Mesenchymal stem cell (in vitro differentiated cells and primary cell): ENCODE results near the gene TIPIN. TPM values are rescaled to one million over a fixed set of nuclear protein-coding genes. Genes with fewer than 3 reads are reported as not detected.

Experiments used
- DNase-seq: peaks from one replicate; pipeline ENCODE4 v3.0.0-alpha.2; 2013
- H2AFZ ChIP-seq: one replicate; pipeline ENCODE4 v1.6.1; 2013; ENCODE audit warnings: low read depth, mild to moderate bottlenecking, control low read depth, inconsistent platforms, low read length, moderate library complexity
- H2AK5ac ChIP-seq: 2 replicates; pipeline ENCODE4 v1.6.1; 2013; ENCODE audit warnings: low read length, moderate library complexity, mild to moderate bottlenecking, inconsistent platforms; ENCODE audit not compliant: severe bottlenecking
- H2BK120ac ChIP-seq: one replicate; pipeline ENCODE4 v1.6.1; 2013; ENCODE audit warnings: low read depth, mild to moderate bottlenecking, inconsistent platforms, low read length, moderate library complexity
- H2BK12ac ChIP-seq, 2 experiments: one replicate each; pipeline ENCODE4 v1.6.1; 2013; ENCODE audit warnings: inconsistent platforms in 2 of 2, low read length in 2 of 2, mild to moderate bottlenecking in 2 of 2, moderate library complexity in 2 of 2, control low read depth in 1 of 2
- H2BK15ac ChIP-seq: one replicate; pipeline ENCODE4 v1.6.1; 2013; ENCODE audit warnings: mild to moderate bottlenecking, low read depth, inconsistent platforms; ENCODE audit not compliant: poor library complexity, severe bottlenecking
- H2BK5ac ChIP-seq: 2 replicates; pipeline ENCODE4 v1.6.1; 2013; ENCODE audit warnings: low read depth, mild to moderate bottlenecking, low read length, control low read depth, inconsistent platforms; ENCODE audit not compliant: poor library complexity, severe bottlenecking
- H3K14ac ChIP-seq, 2 experiments: one replicate each; pipeline ENCODE4 v1.6.1; 2013; ENCODE audit warnings: inconsistent platforms in 2 of 2, low read length in 2 of 2, control low read depth in 1 of 2, mild to moderate bottlenecking in 1 of 2, moderate library complexity in 1 of 2
- H3K18ac ChIP-seq, 2 experiments: one replicate each; pipeline ENCODE4 v1.6.1; 2013; ENCODE audit warnings: inconsistent platforms in 2 of 2, low read length in 2 of 2, control low read depth in 1 of 2, low read depth in 1 of 2, mild to moderate bottlenecking in 1 of 2
- H3K23ac ChIP-seq, 2 experiments: one replicate each; pipeline ENCODE4 v1.6.1; 2013; ENCODE audit warnings: inconsistent platforms in 2 of 2, low read length in 2 of 2, mild to moderate bottlenecking in 2 of 2, moderate library complexity in 2 of 2, control low read depth in 1 of 2
- H3K27ac ChIP-seq: 2 replicates; pipeline ENCODE4 v1.5.1; 2013; ENCODE audit warnings: mild to moderate bottlenecking, moderate library complexity, low read length, control low read depth, inconsistent platforms; ENCODE audit not compliant: poor library complexity, severe bottlenecking
- H3K27me3 ChIP-seq, 2 experiments: 2 replicates each; pipeline versions ENCODE4 v1.6.1 to v1.7.0; 2013; ENCODE audit warnings: low read length in 2 of 2, mild to moderate bottlenecking in 2 of 2, moderate library complexity in 2 of 2, control low read depth in 1 of 2, inconsistent platforms in 1 of 2; ENCODE audit not compliant: control insufficient read depth in 1 of 2, insufficient read depth in 1 of 2
- H3K36me3 ChIP-seq, 2 experiments: 2 replicates each; pipeline versions ENCODE4 v1.6.1 to v1.7.0; 2013; ENCODE audit warnings: low read length in 2 of 2, control low read depth in 1 of 2, inconsistent platforms in 1 of 2, low read depth in 1 of 2, mild to moderate bottlenecking in 1 of 2; ENCODE audit not compliant: insufficient read depth in 2 of 2, control insufficient read depth in 1 of 2
- H3K4ac ChIP-seq, 2 experiments: one replicate each; pipeline ENCODE4 v1.6.1; 2013; ENCODE audit warnings: inconsistent platforms in 2 of 2, low read length in 2 of 2, mild to moderate bottlenecking in 2 of 2, moderate library complexity in 2 of 2, control low read depth in 1 of 2, low read depth in 1 of 2
- H3K4me1 ChIP-seq: 2 replicates; pipeline ENCODE4 v1.6.1; 2013; ENCODE audit warnings: low read depth, low read length, control low read depth; ENCODE audit not compliant: control insufficient read depth, insufficient read depth
- H3K4me2 ChIP-seq: 2 replicates; pipeline ENCODE4 v1.6.1; 2013; ENCODE audit warnings: low read length, mild to moderate bottlenecking, inconsistent platforms; ENCODE audit not compliant: poor library complexity, severe bottlenecking
- H3K4me3 ChIP-seq, 2 experiments: 2 replicates each; pipeline versions ENCODE4 v1.5.1 to v1.7.0; 2013; ENCODE audit warnings: low read length in 2 of 2, mild to moderate bottlenecking in 2 of 2, control low read depth in 1 of 2, low read depth in 1 of 2; ENCODE audit not compliant: insufficient read depth in 1 of 2
- H3K79me1 ChIP-seq: replicated peaks from 2 replicates; pipeline ENCODE4 v1.6.1; 2013; ENCODE audit warnings: mild to moderate bottlenecking, control low read depth, low read length, inconsistent platforms; ENCODE audit not compliant: poor library complexity, severe bottlenecking
- H3K9ac ChIP-seq: 2 replicates; pipeline ENCODE4 v1.7.0; 2013; ENCODE audit warnings: mild to moderate bottlenecking, low read length, moderate library complexity
- H3K9me3 ChIP-seq: 2 replicates; pipeline ENCODE4 v1.7.0; 2013; ENCODE audit warnings: mild to moderate bottlenecking, low read length; ENCODE audit not compliant: control insufficient read depth
- H4K8ac ChIP-seq: one replicate; pipeline ENCODE4 v1.6.1; 2013; ENCODE audit warnings: inconsistent platforms, mild to moderate bottlenecking, low read length, moderate library complexity
- H4K91ac ChIP-seq: one replicate; pipeline ENCODE4 v1.6.1; 2013; ENCODE audit warnings: mild to moderate bottlenecking, low read length, inconsistent platforms
- WGBS: methylation state at CpG from one replicate; pipeline ENCODE4 v1.1.7; 2013; ENCODE audit warnings: mixed read lengths; 5-methylcytosine and 5-hydroxymethylcytosine counted together
- polyA plus RNA-seq, 2 experiments: library from polyadenylated mRNA; stranded (reverse); fragments of 200-250 nt; gene quantifications; one replicate each; pipeline ENCODE4 v1.2.3, GENCODE V29; 2013

The TIPIN gene, protein sequence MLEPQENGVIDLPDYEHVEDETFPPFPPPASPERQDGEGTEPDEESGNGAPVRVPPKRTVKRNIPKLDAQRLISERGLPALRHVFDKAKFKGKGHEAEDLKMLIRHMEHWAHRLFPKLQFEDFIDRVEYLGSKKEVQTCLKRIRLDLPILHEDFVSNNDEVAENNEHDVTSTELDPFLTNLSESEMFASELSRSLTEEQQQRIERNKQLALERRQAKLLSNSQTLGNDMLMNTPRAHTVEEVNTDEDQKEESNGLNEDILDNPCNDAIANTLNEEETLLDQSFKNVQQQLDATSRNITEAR
- 5.0 TPM for polyA plus RNA-seq (2013, experiment 1 of 2)
- 6.4 TPM for polyA plus RNA-seq (2013, experiment 2 of 2)

DNA sequence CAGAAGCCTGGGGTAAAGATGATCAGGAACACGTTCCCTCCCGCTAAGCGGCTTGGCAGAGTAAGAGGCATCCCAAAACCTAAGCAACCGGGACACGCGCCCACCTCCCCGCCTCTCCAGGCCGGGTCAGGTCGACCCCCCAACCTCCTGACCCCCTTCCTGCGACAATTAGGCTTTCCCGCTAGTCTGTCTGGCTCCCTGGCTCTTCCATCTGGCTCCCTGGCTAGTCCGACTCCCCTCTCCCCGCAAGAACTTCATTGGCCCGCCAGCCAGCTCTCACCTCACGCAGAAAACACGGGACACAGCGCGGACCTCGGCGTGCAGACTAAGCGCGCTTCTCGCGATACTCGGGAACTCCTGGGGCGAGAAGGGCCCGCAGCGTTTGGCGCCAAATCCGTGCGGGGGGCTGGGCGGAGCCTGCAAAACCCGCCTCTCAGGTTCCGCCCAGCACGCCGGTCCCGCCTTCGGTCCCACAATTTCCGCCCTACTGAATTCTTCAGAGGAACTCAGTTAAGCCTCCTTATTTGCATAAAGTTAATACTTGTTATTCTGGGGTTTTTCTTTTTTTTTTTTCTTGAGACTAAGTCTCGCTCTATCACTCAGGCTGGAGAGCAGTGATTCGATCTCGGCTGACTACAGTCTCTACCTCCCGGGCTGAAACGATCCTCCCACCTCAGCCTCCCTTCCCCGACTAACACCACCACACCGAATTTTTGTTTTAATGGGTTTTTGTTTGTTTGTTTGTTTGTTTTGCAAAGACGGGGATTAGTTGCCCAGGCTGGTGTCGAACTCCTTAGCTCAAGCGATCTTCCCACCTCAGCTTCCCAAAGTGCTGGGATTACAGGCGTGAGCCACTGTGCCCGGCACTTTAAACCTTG, at the start of gene TIPIN:
Gene TIPIN (minus strand): TSS at position 327 of the 878 bp plus-strand sequence. CDS start 3,738 bp downstream, outside the sequence.
- Histone ChIP-seq H3K27ac (peak within 1 kb of the TSS; percentile 3), H3K9me3 (no peaks in the 10 kb centered on the region), H3K4ac (peak within 1 kb of the TSS; percentile 24), H3K79me1 (peaks cover 7% of the 10 kb centered on the region), H4K8ac (peak within 1 kb of the TSS; percentile 83), H2BK12ac (no peak within 1 kb of the TSS), H2AK5ac (no peak within 1 kb of the TSS), H3K4me2 (peak within 1 kb of the TSS; percentile 86), H3K4me1 (peaks cover 3% of the 10 kb centered on the region), H3K27me3 (no peaks in the 10 kb centered on the region), H3K14ac (peak within 1 kb of the TSS in 1 of 2 experiments; percentile 30), H2AFZ (peak within 1 kb of the TSS; percentile 83), H4K91ac (peak within 1 kb of the TSS; percentile 39), H2BK120ac (peak within 1 kb of the TSS; percentile 19), H3K36me3 (peaks cover 0 to 5% of the 10 kb centered on the region in 2 experiments), H3K18ac (peak within 1 kb of the TSS; percentile 58 to 84), H2BK5ac (no peak within 1 kb of the TSS), H3K4me3 (peak within 1 kb of the TSS; percentile 64 to 84), H3K9ac (peak within 1 kb of the TSS; percentile 95), H3K23ac (no peak within 1 kb of the TSS), H2BK15ac (no peak within 1 kb of the TSS)
- DNase-seq: peak; percentile 95
- 9% methylated on average over 37 of the region's 51 CpGs for WGBS

DNA sequence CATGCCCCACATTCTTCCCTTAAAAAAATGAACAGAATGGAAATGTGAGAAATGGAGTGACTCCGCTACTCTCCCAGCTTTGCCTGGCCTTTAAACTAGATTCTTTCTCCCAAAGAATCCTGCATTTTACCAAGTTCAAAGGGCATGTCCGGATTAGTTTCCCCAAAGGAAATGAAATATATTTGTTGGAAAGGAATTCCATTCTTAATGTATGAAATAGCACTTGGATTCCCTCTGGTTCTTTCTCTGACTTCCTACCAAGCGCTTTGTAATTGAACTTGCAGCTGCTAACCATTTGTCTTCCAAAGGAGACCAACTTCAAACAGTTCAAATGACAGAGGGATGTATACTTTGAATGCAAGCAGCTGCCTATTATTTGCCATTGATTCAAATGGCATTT, 49.1 kb upstream of the TIPIN start:
- Histone ChIP-seq H3K9ac (peak overlapping the region; percentile 35), H3K4me3 (peak overlapping the region in 1 of 2 experiments; percentile 12), H3K4me2 (no peak overlapping the region), H2AK5ac (no peak overlapping the region), H3K23ac (no peak overlapping the region), H3K27ac (no peak overlapping the region), H3K4me1 (peaks cover 10% of the 10 kb centered on the region), H3K36me3 (no peaks in the 10 kb centered on the region), H3K27me3 (no peaks in the 10 kb centered on the region), H3K79me1 (peaks cover 24% of the 10 kb centered on the region), H3K4ac (no peak overlapping the region), H3K14ac (no peak overlapping the region), H2AFZ (no peak overlapping the region), H2BK120ac (no peak overlapping the region), H2BK12ac (no peak overlapping the region), H2BK15ac (no peak overlapping the region), H2BK5ac (no peak overlapping the region), H3K9me3 (no peaks in the 10 kb centered on the region), H4K8ac (no peak overlapping the region), H4K91ac (no peak overlapping the region), H3K18ac (no peak overlapping the region)
- WGBS: no CpG with 5 or more reads among the region's 3 CpGs
- no peak for DNase-seq

DNA sequence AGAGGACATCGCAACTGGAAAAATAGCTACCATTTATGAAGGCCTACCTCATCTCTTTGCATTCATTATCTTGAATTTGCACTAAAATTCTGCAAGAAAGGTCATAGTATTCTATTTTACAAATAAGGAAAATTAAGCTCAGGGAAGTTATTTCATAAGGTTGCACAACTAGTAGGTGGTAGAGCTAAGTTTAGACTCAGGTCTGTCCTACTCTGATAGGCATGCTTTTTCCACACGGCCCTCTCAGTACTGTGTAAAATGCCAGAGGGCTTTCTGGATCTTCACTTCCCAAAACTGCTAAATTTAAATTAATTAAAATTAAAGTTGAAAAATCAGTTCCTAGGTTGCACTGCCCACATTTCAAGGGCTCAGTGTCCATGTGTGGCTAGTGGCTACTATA, 48.5 kb upstream of the TIPIN start:
- no peak overlapping the region for H2BK5ac ChIP-seq
- H3K4me2 ChIP-seq: no peak overlapping the region
- no peak overlapping the region for H3K14ac ChIP-seq
- peaks cover 22% of the 10 kb centered on the region for H3K79me1 ChIP-seq
- no peak overlapping the region for H2BK15ac ChIP-seq
- no peak overlapping the region for H4K91ac ChIP-seq
- H2BK120ac ChIP-seq: no peak overlapping the region
- H3K18ac ChIP-seq: no peak overlapping the region
- no peaks in the 10 kb centered on the region for H3K27me3 ChIP-seq
- H3K4me1 ChIP-seq: peaks cover 11% of the 10 kb centered on the region
- no peak overlapping the region for H4K8ac ChIP-seq
- H3K4me3 ChIP-seq: peak overlapping the region in 1 of 2 experiments; percentile 12
- H3K4ac ChIP-seq: no peak overlapping the region
- H3K23ac ChIP-seq: no peak overlapping the region
- no peak overlapping the region for H2AK5ac ChIP-seq
- no CpG with 5 or more reads among the region's 2 CpGs for WGBS
- H2BK12ac ChIP-seq: no peak overlapping the region
- H2AFZ ChIP-seq: no peak overlapping the region
- no peaks in the 10 kb centered on the region for H3K9me3 ChIP-seq
- H3K9ac ChIP-seq: peak overlapping the region; percentile 35
- no peak for DNase-seq
- H3K27ac ChIP-seq: no peak overlapping the region
- no peaks in the 10 kb centered on the region for H3K36me3 ChIP-seq

DNA sequence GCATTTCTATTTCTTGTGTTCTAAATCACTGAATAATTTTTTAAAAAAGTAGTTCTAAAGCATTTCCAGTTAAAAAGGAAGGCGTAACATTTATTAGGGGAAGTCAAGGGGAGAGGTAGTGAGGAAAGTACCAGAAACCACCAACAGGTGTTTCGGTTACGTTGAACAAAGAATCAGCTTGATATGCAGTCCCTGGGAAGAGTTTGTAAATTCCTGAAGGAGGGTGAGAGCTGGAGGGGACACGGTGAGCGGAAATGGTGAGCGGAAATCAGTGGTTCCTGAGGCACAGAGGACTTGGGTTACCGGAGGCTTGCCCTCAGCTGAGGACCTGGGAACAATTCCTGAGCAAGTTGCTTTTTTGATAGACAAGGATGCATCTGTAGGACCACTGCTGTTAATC, 48.0 kb upstream of the TIPIN start:
- Histone ChIP-seq H3K36me3 (no peaks in the 10 kb centered on the region), H2AK5ac (no peak overlapping the region), H3K9me3 (no peaks in the 10 kb centered on the region), H3K4ac (peak overlapping the region in 1 of 2 experiments; percentile 88), H2BK12ac (no peak overlapping the region), H4K91ac (no peak overlapping the region), H3K14ac (no peak overlapping the region), H3K9ac (no peak overlapping the region), H3K4me2 (no peak overlapping the region), H3K27ac (no peak overlapping the region), H3K23ac (no peak overlapping the region), H3K18ac (peak overlapping the region in 1 of 2 experiments; percentile 43), H3K4me3 (peak overlapping the region in 1 of 2 experiments; percentile 10), H3K4me1 (peaks cover 11% of the 10 kb centered on the region), H2BK15ac (peak overlapping the region; percentile 68), H2BK5ac (no peak overlapping the region), H4K8ac (no peak overlapping the region), H3K79me1 (peaks cover 22% of the 10 kb centered on the region), H3K27me3 (no peaks in the 10 kb centered on the region), H2BK120ac (no peak overlapping the region), H2AFZ (no peak overlapping the region)
- 81% methylated on average over 7 of the region's 7 CpGs for WGBS
- DNase-seq: no peak
